ENCODE data around the gene MOB3B. TPM values are rescaled to one million over a fixed set of nuclear protein-coding genes. Genes with fewer than 3 reads are reported as not detected.
"Not testable (repeated sequence)": the region's sequence is repeated elsewhere in the genome, so short reads cannot be mapped to it uniquely, and the experiment has no call there.

MOB3B gene
- total RNA-seq, 2 donors from 2014 or later: 4.3 to 6.0 TPM

DNA sequence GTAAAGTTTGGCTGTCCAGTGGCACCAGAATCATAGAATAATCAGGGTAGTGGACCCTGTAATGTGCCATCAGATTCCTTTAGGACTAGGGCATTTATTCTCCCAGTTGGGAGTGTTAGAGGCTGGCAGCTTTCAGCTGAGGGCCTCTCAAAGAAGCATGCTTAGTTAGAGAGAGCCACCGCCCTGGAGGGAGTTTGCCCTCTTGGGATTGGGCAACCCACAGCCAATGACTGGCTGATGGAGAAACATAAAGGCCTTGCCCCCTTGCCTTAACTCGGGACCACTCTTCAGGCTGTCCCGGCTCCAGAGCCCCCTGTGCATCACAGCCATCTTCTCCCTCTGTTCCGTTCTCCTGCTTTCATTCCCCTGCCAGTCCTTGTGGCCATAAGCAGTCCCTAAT is 26.0 kb downstream of the MOB3B start:
- H3K36me3 ChIP-seq (replicated peaks in 1 of 2; ENCODE audit: insufficient read depth in 1 of 2, low read depth in 2 of 2): no peaks in the 10 kb centered on the region
- H3K4me1 ChIP-seq: peaks cover 6% of the 10 kb centered on the region
- intact Hi-C loops (cut with DNase I): no loop called here
- H3K4me3 ChIP-seq: no peak overlapping the region
- DNase-seq: no peak
- no peak for ATAC-seq
- no peaks in the 10 kb centered on the region for H3K27me3 ChIP-seq
- no peaks in the 10 kb centered on the region for H3K9me3 ChIP-seq
- H3K27ac ChIP-seq: no peak overlapping the region
- no peak for TF ChIP-seq POLR2A (IDR thresholded peaks at IDR 0.05)
- TF ChIP-seq, protein P1, sequence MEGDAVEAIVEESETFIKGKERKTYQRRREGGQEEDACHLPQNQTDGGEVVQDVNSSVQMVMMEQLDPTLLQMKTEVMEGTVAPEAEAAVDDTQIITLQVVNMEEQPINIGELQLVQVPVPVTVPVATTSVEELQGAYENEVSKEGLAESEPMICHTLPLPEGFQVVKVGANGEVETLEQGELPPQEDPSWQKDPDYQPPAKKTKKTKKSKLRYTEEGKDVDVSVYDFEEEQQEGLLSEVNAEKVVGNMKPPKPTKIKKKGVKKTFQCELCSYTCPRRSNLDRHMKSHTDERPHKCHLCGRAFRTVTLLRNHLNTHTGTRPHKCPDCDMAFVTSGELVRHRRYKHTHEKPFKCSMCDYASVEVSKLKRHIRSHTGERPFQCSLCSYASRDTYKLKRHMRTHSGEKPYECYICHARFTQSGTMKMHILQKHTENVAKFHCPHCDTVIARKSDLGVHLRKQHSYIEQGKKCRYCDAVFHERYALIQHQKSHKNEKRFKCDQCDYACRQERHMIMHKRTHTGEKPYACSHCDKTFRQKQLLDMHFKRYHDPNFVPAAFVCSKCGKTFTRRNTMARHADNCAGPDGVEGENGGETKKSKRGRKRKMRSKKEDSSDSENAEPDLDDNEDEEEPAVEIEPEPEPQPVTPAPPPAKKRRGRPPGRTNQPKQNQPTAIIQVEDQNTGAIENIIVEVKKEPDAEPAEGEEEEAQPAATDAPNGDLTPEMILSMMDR (IDR thresholded peaks at IDR 0.05): no peak
- 93 to 97% methylated on average over 3 to 4 of the region's 4 CpGs for WGBS, 2 donors

DNA sequence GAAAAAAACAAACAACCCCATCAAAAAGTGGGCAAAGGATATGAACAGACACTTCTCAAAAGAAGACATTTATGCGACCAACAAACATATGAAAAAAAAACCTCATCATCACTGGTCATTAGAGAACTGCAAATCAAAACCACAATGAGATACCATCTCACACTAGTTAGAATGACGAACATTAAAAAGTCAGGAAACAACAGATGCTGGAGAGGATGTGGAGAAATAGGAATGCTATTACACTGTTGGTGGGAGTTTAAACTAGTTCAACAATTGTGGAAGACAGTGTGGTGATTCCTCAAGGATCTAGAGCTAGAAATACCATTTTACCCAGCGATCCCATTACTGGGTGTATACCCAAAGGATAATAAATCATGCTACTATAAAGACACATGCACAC is 28.7 kb downstream of the MOB3B start:
- intact Hi-C loops (cut with DNase I); H3K4me3 ChIP-seq; H3K9me3 ChIP-seq; ATAC-seq; DNase-seq; H3K27ac ChIP-seq; H3K36me3 ChIP-seq (replicated peaks in 1 of 2; ENCODE audit: insufficient read depth in 1 of 2, low read depth in 2 of 2); H3K27me3 ChIP-seq; H3K4me1 ChIP-seq: not testable (repeated sequence)
- WGBS, 2 donors: 90 to 93% methylated on average over 3 of the region's 3 CpGs

DNA sequence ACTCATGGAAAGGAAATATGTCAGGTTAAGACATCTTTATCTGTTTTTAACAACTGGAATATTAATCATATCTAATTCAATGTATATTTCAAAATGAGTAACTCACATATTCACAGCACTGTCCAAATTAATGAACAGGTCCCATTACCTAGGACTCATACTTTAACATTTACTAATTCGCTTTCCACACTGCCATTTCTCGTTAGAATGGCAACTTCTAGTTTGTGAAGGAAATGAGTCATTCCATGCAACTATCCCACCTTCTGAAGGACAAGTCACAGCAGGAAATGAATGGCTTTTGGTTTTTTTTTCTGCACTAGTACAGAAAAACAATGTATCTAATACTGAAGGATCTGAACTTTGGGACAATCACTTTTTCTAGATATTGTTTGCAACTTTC is 30.2 kb downstream of the MOB3B start:
- H3K9me3 ChIP-seq: no peaks in the 10 kb centered on the region
- ATAC-seq (no peak), DNase-seq (no peak)
- no peak overlapping the region for H3K4me3 ChIP-seq
- H3K27ac ChIP-seq: no peak overlapping the region
- H3K4me1 ChIP-seq: peaks cover 6% of the 10 kb centered on the region
- 49 to 57% methylated on average over 2 of the region's 2 CpGs for WGBS, 2 donors
- no peak for TF ChIP-seq POLR2A (IDR thresholded peaks at IDR 0.05)
- TF ChIP-seq, protein P1 (IDR thresholded peaks at IDR 0.05): no peak
- intact Hi-C loops (cut with DNase I): no loop called here
- no peaks in the 10 kb centered on the region for H3K36me3 ChIP-seq (replicated peaks in 1 of 2; ENCODE audit: insufficient read depth in 1 of 2, low read depth in 2 of 2)
- no peaks in the 10 kb centered on the region for H3K27me3 ChIP-seq

DNA sequence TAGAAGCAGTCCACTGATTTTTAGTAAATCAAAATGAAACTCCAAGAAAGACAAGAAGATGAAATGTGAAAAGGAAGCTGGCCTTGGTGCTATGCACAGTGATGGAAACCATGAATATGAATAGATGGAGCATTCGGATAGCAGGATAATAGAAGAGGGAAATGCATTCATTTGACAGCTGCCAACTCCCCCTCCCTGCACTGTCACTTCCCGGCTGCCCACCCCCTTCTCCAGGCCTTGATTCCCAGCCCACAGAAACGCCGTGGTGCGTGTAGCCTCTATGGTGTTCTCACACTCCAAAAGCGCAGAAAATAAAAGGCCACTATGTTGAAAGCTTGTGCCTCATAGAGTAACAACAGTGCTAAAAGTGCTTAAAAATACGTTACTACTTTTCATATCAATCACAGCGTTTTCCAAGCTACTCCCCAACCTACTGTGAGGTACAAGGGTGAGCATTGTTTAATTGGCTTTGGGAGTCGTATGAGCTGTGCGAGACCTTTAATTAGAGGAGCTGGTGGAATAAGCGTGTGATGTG is 31.7 kb downstream of the MOB3B start:
- WGBS, 2 donors: 87 to 93% methylated on average over 11 of the region's 11 CpGs

DNA sequence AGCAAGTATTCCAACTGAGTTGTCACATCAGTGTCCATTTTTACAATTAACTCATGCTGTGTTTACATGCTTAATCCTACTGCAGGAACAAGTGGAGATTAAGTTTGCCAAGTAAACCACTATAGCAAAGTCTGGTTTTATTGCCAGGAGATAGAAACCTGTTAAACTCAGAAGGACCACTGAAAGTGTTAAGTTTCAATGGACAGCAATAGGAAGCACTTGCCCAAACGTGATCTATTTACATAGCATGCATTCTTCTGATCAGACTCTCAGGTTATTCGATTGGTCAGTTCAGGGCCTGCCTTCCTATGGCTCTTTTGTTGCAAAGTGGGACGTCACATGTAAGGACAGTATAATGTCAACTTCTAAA is 33.5 kb downstream of the MOB3B start:
- no peak for TF ChIP-seq POLR2A (IDR thresholded peaks at IDR 0.05)
- DNase-seq (no peak), ATAC-seq (no peak)
- Histone ChIP-seq H3K27me3 (no peaks in the 10 kb centered on the region), H3K9me3 (no peaks in the 10 kb centered on the region), H3K4me1 (peaks cover 6% of the 10 kb centered on the region), H3K27ac (no peak overlapping the region), H3K4me3 (no peak overlapping the region), H3K36me3 (replicated peaks in 1 of 2; ENCODE audit: insufficient read depth in 1 of 2, low read depth in 2 of 2) (no peaks in the 10 kb centered on the region)
- 54 to 61% methylated on average over 3 of the region's 3 CpGs for WGBS, 2 donors
- intact Hi-C loops (cut with DNase I): no loop called here

More for the DNA sequence above, 31.7 kb downstream of the MOB3B start:
- Histone ChIP-seq H3K27me3 (no peaks in the 10 kb centered on the region), H3K4me3 (no peak overlapping the region), H3K4me1 (peaks cover 6% of the 10 kb centered on the region), H3K9me3 (no peaks in the 10 kb centered on the region), H3K27ac (no peak overlapping the region), H3K36me3 (replicated peaks in 1 of 2; ENCODE audit: insufficient read depth in 1 of 2, low read depth in 2 of 2) (no peaks in the 10 kb centered on the region)
- intact Hi-C loops (cut with DNase I): no loop called here
- ATAC-seq (no peak), DNase-seq (no peak)
- TF ChIP-seq POLR2A (IDR thresholded peaks at IDR 0.05): no peak
- TF ChIP-seq, protein P1 (IDR thresholded peaks at IDR 0.05): no peak

DNA sequence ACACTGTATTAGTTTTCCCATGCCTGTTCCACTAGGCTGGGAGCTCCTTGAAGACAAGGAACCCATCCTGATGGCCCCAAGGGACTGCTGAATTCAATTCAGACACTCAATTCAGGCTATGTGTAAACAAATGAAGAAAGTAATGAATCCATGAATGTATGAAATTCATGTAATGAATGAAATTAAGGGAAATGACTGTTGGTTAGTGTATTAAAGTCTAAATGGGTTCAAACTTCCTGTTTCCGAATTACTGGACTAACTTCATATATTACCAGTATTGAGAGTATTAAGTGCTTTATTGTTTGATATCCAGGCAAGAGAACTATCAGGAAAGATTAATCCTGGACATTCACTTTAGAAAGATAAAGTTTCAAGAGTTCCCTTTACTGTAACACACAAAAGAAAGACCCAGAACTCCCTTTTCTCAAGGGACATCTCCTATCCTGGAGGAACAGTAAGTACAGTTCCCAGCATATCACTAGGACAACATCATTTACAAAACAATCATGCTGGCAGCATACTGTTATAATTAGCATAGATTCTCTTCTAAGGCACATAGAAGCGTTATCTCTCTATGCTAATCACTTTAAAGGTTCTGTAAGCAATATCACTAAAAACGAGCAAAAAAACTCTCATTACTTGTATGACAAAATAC is 34.0 kb downstream of the MOB3B start:
- H3K27me3 ChIP-seq: no peaks in the 10 kb centered on the region
- TF ChIP-seq, protein P1 (IDR thresholded peaks at IDR 0.05): no peak
- TF ChIP-seq POLR2A (IDR thresholded peaks at IDR 0.05): no peak
- intact Hi-C loops (cut with DNase I): no loop called here
- peaks cover 6% of the 10 kb centered on the region for H3K4me1 ChIP-seq
- no peaks in the 10 kb centered on the region for H3K9me3 ChIP-seq
- no peak overlapping the region for H3K4me3 ChIP-seq
- no peak overlapping the region for H3K27ac ChIP-seq
- no peak for ATAC-seq
- no peaks in the 10 kb centered on the region for H3K36me3 ChIP-seq (replicated peaks in 1 of 2; ENCODE audit: insufficient read depth in 1 of 2, low read depth in 2 of 2)
- 61 to 64% methylated on average over 3 of the region's 3 CpGs for WGBS, 2 donors
- no peak for DNase-seq
